H4 (cell line): ENCODE data around the gene PLK5. TPM values are rescaled to one million over a fixed set of nuclear protein-coding genes. Genes with fewer than 3 reads are reported as not detected.

Source experiments
- DNase-seq: peaks from one replicate; pipeline ENCODE4 v3.0.0-alpha.2; 2015; ENCODE audit warnings: low spot score
- total RNA-seq: library from RNA; depleted of rRNA; stranded (reverse); fragments of >200 nt; shearing (Covaris generic); gene quantifications from 2 replicates; pipeline ENCODE4 v1.2.3, GENCODE V29; 2014; rRNA removed

The PLK5 gene
- total RNA-seq, 1 experiment from 2014 or later, result not detected

DNA sequence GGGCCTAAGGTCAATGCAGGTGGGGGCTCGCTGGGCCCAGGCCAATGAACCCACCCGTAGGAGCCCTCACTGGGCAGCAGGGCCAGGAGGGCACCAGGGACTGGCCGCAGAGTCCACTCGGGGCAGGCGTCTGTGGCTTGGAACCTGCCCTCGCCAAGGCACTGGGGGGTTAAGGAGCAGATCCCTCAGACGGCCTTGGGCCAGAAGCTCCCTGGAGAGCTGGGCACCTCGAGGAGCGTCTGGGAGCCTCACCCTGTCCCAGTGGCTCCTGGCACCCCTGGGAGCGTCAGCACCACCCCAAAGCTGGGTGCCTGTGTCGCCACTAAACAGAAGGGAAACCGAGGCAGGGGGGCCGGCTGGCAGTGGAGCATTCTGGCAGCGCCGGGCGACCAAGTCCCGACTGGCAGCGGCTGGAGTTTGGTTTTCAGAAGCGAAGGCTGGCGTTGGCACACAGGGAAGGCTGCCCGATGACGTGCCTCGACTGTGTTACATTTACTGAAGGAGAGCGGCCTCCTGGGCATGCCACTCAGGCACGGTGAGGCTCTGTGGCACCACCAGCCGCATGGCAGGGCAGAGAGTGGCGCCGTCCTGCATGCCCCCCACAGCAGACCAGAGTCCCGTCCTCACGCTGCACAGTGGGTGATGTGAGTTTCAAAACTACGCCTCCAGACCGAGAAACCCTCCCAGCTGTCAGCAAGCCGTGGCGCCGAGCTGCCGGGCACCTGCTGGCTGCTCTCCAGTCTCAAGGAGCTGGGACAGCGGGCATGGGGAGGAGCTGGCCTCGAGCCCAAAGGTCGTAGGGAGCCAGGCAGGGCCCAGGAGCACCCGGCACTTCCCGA, 53.4 kb downstream of the PLK5 start:
- no peak for DNase-seq

DNA sequence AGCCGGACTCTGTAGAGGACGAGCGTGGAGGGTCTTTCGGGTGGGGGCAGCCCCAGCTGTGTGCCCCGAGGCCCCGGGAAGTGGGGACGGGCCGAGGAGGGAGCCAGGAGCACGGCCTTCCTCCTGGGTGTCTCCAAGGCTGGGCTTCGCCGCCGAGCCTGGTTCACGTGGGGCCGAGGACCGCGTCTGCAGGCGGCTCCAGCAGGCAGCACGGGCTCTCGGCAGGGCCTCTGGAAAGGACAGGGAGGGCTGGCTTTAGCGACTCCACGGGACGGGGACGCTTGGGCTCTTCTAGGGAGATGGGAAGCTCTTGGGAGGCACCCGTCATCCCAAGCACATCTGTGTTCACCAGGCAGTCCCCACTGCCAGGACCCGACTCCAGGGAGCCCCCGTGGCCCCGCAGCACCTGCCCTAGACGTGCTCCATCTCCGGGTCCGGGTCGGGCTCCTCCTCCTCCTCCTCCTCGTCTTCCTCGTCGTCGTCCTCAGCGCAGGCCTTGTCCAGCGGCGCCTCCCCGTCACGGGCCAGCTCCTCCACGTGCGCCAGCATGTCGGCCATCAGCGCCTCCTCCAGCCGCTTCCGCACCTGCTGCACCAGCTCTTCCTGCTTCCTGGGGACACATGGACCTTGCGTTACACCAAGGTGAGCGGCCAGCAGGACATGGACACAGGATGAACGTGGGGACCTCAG, 54.2 kb downstream of the PLK5 start:
- no peak for DNase-seq

DNA sequence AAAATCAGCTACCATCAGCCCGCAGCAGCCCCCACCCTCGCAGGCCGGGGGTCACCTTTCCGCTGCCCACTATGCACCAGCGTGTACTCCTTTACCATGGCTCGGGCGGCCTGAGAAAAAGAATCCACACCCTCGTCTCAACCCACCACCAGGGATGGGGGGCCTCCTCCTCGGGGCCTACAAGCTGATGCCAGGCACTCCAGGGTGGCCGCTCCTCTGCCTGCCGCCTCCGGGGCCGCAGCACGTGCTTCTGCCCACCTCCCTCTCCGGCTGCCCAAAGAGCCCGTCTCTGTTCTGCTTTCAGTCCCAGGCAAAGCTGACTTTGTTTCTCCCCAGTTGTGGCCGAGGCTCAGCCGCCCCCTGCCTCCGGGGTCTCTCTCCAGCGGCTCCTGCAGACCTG, 55.3 kb downstream of the PLK5 start:
- no peak for DNase-seq

DNA sequence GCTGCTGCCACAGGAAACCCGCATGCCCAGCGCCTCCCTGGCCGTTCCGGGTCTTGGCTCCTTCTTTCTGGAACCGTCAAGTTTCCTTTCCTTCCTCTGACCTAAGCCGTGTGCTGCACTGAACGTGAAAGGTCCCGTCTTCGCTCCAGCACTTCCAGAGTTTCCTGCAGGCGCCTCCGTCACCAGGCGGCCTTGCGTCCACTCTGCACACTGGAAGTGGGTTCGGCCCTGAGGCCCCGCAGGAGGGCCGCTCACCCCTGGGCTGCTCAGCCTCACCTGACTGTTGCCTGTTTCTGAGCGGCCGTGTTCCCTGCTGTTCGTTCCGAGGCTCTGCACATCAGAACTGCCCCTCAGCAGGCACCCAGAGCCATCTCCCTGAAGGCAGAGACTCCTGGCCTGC, 56.5 kb downstream of the PLK5 start:
- DNase-seq, result no peak

DNA sequence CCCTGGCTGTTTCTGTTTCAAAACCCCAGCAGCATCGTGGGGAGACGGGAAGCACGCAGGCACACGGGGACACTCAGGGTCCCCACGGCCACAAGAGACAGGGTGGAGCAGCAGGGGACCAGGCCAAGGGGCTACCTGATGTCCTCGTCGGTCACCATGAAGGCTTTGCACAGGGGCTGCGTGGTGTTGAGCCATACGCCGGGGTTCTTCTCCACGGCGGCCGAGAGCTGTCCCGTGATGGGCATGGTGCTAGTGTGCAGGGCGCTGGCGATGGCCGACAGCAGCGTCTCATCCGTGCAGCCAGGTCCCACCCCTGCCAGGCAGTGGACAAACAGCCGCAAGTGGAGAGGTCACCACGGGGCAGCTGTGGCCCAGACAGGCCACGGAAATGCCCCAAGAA, 57.1 kb downstream of the PLK5 start:
- DNase-seq, result no peak

DNA sequence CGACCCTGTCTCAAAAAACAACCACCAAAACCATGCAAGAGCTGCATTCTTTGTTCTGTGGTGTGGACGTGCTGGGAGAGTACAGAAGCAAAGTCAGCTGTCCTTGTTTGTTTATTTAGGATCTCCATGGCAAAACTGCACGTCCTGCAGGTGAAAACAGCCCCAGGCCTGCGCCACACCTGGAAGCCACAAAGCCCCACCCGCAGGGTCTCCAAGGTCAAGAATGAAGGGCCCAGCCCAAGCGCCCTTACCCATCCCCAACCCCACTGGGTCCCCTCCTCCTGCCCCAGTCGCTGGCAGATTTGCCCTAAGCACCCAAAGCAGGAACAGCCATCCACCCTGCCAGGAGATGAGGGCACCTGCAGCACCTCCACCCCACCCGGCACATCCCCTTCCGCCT, 58.3 kb downstream of the PLK5 start:
- DNase-seq, result no peak

DNA sequence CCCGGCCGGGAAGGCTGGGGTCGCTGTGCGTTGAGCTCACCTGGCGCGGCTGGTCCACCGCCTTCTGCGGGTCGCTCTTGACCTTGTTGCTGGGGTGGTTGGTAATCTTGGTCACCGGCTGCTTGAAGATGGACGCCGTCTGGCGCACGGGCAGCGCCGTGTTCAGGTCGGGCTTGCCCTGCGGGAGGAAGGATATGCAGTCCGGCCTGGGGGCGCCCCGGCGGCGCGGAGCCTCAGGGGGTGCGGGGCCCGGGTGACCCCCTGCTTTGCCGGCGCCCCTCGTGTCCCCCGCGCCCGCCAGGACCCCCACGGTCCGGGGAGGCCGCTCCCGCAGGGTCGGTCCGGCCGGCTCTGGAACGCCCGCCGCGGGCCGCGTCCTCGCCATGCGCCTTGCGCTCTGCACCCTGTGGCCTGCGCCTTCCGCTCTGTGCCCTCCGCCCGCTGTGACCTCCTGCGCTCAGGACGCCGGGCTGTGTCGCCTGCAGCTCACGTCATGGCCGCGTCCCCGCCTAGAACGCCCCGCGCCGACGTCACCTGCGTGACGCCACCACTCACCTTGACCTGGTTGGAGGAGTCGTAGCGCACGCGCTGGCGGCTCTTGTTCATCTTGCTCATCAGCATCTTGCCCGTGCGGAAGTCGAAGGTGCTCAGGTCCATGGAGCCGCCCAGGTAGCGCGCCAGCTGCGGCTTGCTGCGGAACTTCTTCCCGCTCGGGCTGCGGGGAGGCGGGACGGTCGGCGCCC, 60.8 kb downstream of the PLK5 start:
- no peak for DNase-seq

DNA sequence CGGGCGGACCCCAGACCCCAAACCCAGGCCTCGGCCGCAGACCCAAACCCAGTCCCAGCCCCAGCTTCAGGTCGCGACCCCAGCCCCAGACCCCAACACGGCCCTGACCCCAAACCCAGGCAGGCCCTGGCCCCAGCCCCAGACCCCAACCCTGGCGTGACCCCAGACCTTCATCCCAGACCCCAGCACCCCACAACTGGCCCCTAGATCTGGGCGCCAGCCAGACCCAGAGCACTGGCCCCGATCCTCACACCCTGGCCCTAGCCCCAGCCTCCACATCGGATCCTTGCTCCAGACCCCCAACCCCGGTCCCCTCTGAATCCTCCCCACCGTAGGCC, 61.3 kb downstream of the PLK5 start:
- DNase-seq, result no peak

Other genes with a start within 250 kb of the PLK5 start
- gene FAM174C, start 248.5 kb upstream of the PLK5 start, total RNA-seq, result 49.8 and 59.5 TPM in 2 replicates
- 1.0 and 3.3 TPM in 2 replicates for gene EFNA2, start 238.2 kb upstream of the PLK5 start, total RNA-seq
- 67.9 and 87.2 TPM in 2 replicates for gene NDUFS7, start 140.2 kb upstream of the PLK5 start, total RNA-seq
- gene GAMT, start 122.5 kb upstream of the PLK5 start, total RNA-seq, result 15.5 and 18.9 TPM in 2 replicates
- gene DAZAP1, start 116.5 kb upstream of the PLK5 start, total RNA-seq, result 47.6 and 59.4 TPM in 2 replicates
- 1,025 and 1,178 TPM in 2 replicates for gene RPS15, start 85.7 kb upstream of the PLK5 start, total RNA-seq
- 0.02 and 1.5 TPM in 2 replicates for gene APC2, start 74.0 kb upstream of the PLK5 start, total RNA-seq
- gene C19orf25, start 44.9 kb upstream of the PLK5 start, total RNA-seq, result 7.9 and 10.5 TPM in 2 replicates
- 0.31 TPM in 1 of 2 replicates, not detected in the other for gene PCSK4, start 33.7 kb upstream of the PLK5 start, total RNA-seq
- gene REEP6, start 32.9 kb upstream of the PLK5 start, total RNA-seq, result 0.92 and 1.2 TPM in 2 replicates
- gene ADAMTSL5, start 11.1 kb upstream of the PLK5 start, total RNA-seq, result 0.72 and 1.8 TPM in 2 replicates
- gene MEX3D, start 44.2 kb downstream of the PLK5 start, total RNA-seq, result 5.7 and 10.6 TPM in 2 replicates
- gene MBD3, start 68.8 kb downstream of the PLK5 start, total RNA-seq, result 45.8 and 64.9 TPM in 2 replicates
- 42.2 and 49.7 TPM in 2 replicates for gene UQCR11, start 81.4 kb downstream of the PLK5 start, total RNA-seq
- 36.1 and 37.4 TPM in 2 replicates for gene TCF3, start 128.5 kb downstream of the PLK5 start, total RNA-seq
- gene ONECUT3, start 229.4 kb downstream of the PLK5 start, total RNA-seq, result not detected in 2 replicates